Neural cell (in vitro differentiated cells): Measurements from ENCODE around the gene DNER. TPM values are rescaled to one million over a fixed set of nuclear protein-coding genes. Genes with fewer than 3 reads are reported as not detected.

Experiments
- H2AFZ ChIP-seq: fragments of 200-600, 300-800 bp; sonication (generic), shearing (Covaris generic); 2 replicates; pipeline ENCODE4 v1.6.0; 2014; ENCODE audit warnings: low read depth, mild to moderate bottlenecking, antibody characterized with exemption, low read length, moderate library complexity
- H3F3A ChIP-seq: fragments of 200-600 bp; shearing (Covaris generic); 2 replicates; pipeline ENCODE4 v1.6.1; 2016; ENCODE audit warnings: mild to moderate bottlenecking, moderate library complexity, mixed read lengths, antibody characterized with exemption, low read length; ENCODE audit not compliant: insufficient read depth, poor library complexity, severe bottlenecking
- H3K27ac ChIP-seq: fragments of 200-600, 300-800 bp; sonication (generic), shearing (Covaris generic); 2 replicates; pipeline ENCODE4 v1.5.1; 2014; ENCODE audit warnings: mild to moderate bottlenecking, low read length, moderate library complexity
- H3K27me3 ChIP-seq: fragments of 300-800, 200-600 bp; sonication (generic), shearing (Covaris generic); 2 replicates; pipeline ENCODE4 v1.6.0; 2014; ENCODE audit warnings: mild to moderate bottlenecking, low read depth, low read length, moderate library complexity; ENCODE audit not compliant: insufficient read depth
- H3K36me3 ChIP-seq: fragments of 300-800, 200-600 bp; sonication (generic), shearing (Covaris generic); 2 replicates; pipeline ENCODE4 v1.5.1; 2014; ENCODE audit warnings: mild to moderate bottlenecking, antibody characterized with exemption, low read length, moderate library complexity; ENCODE audit not compliant: insufficient read depth
- H3K4me2 ChIP-seq: fragments of 300-800, 200-600 bp; sonication (generic), shearing (Covaris generic); 2 replicates; pipeline ENCODE4 v1.6.0; 2014; ENCODE audit warnings: mild to moderate bottlenecking, low read length
- H3K4me3 ChIP-seq: fragments of 300-800, 200-600 bp; sonication (generic), shearing (Covaris generic); 2 replicates; pipeline ENCODE4 v1.5.1; 2014; ENCODE audit warnings: mild to moderate bottlenecking, low read length, moderate library complexity
- H3K79me2 ChIP-seq: fragments of 200-600 bp; shearing (Covaris generic); replicated peaks from 2 replicates; pipeline ENCODE4 v1.6.0; 2014; ENCODE audit warnings: mild to moderate bottlenecking, low read length, moderate library complexity; ENCODE audit not compliant: insufficient read depth
- H3K9ac ChIP-seq: fragments of 300-800, 200-600 bp; sonication (generic), shearing (Covaris generic); 2 replicates; pipeline ENCODE4 v1.6.1; 2016; ENCODE audit warnings: mild to moderate bottlenecking, low read length, mixed read lengths
- H3K9me2 ChIP-seq: fragments of 200-600 bp; shearing (Covaris generic); 2 replicates; pipeline ENCODE4 v1.6.1; 2016; ENCODE audit warnings: mild to moderate bottlenecking, low read length, mixed read lengths; ENCODE audit not compliant: insufficient read depth
- H3K9me3 ChIP-seq: fragments of 200-600, 300-800 bp; sonication (generic), shearing (Covaris generic); 2 replicates; pipeline ENCODE4 v1.6.1; 2016; ENCODE audit warnings: mild to moderate bottlenecking, mixed run types, low read length, moderate library complexity, mixed read lengths
- H4K20me1 ChIP-seq: fragments of 200-600 bp; shearing (Covaris generic); 2 replicates; pipeline ENCODE4 v1.6.1; 2016; ENCODE audit warnings: mild to moderate bottlenecking, mixed run types; ENCODE audit not compliant: insufficient read depth
- EP300 ChIP-seq: fragments of 450-650 bp; conservative IDR thresholded peaks from 2 replicates; pipeline ENCODE4 v1.6.1; 2014; ENCODE audit warnings: antibody characterized with exemption, mild to moderate bottlenecking, moderate library complexity; ENCODE audit not compliant: poor library complexity, severe bottlenecking
- EZH2 ChIP-seq: fragments of 200-600, 300-800 bp; shearing (Covaris generic), sonication (generic); IDR thresholded peaks from 2 replicates; pipeline ENCODE4 v1.6.1; 2014; ENCODE audit warnings: antibody characterized with exemption, low read length, borderline replicate concordance, mild to moderate bottlenecking; ENCODE audit not compliant: insufficient read depth, poor library complexity, severe bottlenecking
- MXI1 ChIP-seq: fragments of 450-650 bp; conservative IDR thresholded peaks from 2 replicates; pipeline ENCODE4 v1.6.1; 2014; ENCODE audit warnings: antibody characterized with exemption, mild to moderate bottlenecking; ENCODE audit not compliant: poor library complexity, severe bottlenecking
- POLR2AphosphoS5 ChIP-seq: IDR thresholded peaks from 2 replicates; pipeline ENCODE4 v1.6.1; 2012
- RAD21 ChIP-seq: fragments of 450-650 bp; conservative IDR thresholded peaks from 2 replicates; pipeline ENCODE4 v1.6.1; 2014; ENCODE audit warnings: antibody characterized with exemption, mild to moderate bottlenecking, moderate library complexity
- SMC3 ChIP-seq: fragments of 450-650 bp; conservative IDR thresholded peaks from 2 replicates; pipeline ENCODE4 v1.6.1; 2014; ENCODE audit warnings: antibody characterized with exemption, mild to moderate bottlenecking, moderate library complexity; ENCODE audit not compliant: poor library complexity
- TAF1 ChIP-seq: IDR thresholded peaks from 2 replicates; pipeline ENCODE4 v1.6.1; 2012; ENCODE audit warnings: low read depth
- polyA plus RNA-seq: library from polyadenylated mRNA; depleted of rRNA; stranded (reverse); fragments of >200 nt; gene quantifications from 2 replicates; pipeline ENCODE4 v1.2.3, GENCODE V29; 2014
- TF ChIP-seq, protein P1 (sequence below): fragments of 450-650 bp; IDR thresholded peaks from 2 replicates; pipeline ENCODE4 v1.5.1; 2014; ENCODE audit warnings: antibody characterized with exemption, mild to moderate bottlenecking, moderate library complexity; ENCODE audit not compliant: poor library complexity, severe bottlenecking

Gene DNER
- polyA plus RNA-seq, 1 donor from 2014 or later = 310 TPM

DNA sequence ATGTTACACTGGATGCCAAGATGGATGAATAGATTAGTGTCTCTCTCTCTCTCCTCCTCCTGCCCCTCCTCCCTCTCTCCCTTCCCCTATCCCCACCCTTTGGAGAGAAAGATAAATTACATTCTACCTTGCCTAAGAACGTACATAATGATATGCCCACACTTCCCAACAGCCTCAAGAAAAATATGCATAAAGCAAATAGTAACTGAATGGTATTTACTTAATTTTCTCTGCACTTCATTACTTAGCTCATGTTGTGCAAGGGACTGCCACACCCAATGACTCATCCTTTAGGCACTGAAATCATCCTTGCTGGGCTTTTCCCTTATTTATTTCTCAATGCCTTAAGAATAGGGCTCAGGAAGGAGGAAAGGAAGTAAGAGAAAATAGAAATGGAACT, 306.0 kb downstream of the DNER start:
- Histone ChIP-seq H3K79me2 (no peaks in the 10 kb centered on the region), H4K20me1 (no peaks in the 10 kb centered on the region), H3K9ac (no peak overlapping the region), H3F3A (no peaks in the 10 kb centered on the region), H3K27me3 (no peaks in the 10 kb centered on the region), H3K36me3 (no peaks in the 10 kb centered on the region), H3K4me3 (no peak overlapping the region), H3K9me3 (no peaks in the 10 kb centered on the region), H3K27ac (no peak overlapping the region), H2AFZ (no peak overlapping the region), H3K4me2 (no peak overlapping the region), H3K9me2 (no peaks in the 10 kb centered on the region)
- TF ChIP-seq, protein P1, sequence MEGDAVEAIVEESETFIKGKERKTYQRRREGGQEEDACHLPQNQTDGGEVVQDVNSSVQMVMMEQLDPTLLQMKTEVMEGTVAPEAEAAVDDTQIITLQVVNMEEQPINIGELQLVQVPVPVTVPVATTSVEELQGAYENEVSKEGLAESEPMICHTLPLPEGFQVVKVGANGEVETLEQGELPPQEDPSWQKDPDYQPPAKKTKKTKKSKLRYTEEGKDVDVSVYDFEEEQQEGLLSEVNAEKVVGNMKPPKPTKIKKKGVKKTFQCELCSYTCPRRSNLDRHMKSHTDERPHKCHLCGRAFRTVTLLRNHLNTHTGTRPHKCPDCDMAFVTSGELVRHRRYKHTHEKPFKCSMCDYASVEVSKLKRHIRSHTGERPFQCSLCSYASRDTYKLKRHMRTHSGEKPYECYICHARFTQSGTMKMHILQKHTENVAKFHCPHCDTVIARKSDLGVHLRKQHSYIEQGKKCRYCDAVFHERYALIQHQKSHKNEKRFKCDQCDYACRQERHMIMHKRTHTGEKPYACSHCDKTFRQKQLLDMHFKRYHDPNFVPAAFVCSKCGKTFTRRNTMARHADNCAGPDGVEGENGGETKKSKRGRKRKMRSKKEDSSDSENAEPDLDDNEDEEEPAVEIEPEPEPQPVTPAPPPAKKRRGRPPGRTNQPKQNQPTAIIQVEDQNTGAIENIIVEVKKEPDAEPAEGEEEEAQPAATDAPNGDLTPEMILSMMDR = no peak
- TF ChIP-seq TAF1 (no peak), MXI1 (no peak), POLR2AphosphoS5 (no peak)

DNA sequence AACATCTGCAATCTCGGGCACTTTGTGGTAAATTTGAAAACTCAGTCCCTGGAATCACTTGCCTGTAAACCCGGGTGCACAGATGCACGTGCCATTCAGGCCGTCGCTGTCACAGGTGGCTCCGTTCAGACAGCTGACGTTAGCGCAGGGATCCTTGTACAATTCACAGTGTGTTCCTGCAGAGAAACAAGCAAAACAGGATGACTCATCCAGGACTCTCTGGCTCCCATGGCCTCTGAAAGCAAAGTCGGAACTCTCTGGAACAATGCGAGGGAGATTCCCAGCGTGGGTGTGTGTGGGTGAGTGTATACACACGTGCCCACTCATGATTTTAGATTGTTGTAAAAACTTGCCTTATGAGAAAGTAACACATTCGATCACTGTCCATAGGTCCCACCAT, 307.2 kb downstream of the DNER start:
- Histone ChIP-seq H3K4me3 (no peak overlapping the region), H3K4me2 (no peak overlapping the region)
- TF ChIP-seq POLR2AphosphoS5 (no peak), RAD21 (no peak), EZH2 (no peak), EP300 (no peak), SMC3 (no peak), MXI1 (no peak), TAF1 (no peak)
- TF ChIP-seq, protein P1 = no peak

DNA sequence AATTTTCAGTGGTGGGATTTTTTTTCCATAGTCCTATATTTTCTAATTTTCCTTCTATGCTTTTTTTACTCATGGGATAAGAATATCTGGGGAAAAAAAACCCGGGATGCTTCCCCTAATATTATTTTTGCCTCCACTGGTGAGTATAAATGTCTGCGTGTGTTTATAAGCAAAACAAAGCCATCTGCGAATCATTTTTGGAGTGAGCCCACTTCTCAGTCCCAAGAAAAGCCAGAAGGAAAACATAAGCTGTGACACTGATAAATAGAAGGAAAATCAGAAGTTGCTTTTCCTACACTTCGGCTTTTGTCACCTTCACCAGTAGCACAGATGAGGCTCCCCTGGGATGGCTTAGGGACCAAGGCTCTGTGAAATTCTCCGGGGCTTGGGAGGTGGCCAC, 308.6 kb downstream of the DNER start:
- Histone ChIP-seq H3K27ac (no peak overlapping the region), H3F3A (no peaks in the 10 kb centered on the region), H2AFZ (no peak overlapping the region), H3K4me3 (no peak overlapping the region), H3K9me2 (no peaks in the 10 kb centered on the region), H3K79me2 (no peaks in the 10 kb centered on the region), H3K9ac (no peak overlapping the region), H3K9me3 (no peaks in the 10 kb centered on the region), H3K36me3 (no peaks in the 10 kb centered on the region), H3K27me3 (no peaks in the 10 kb centered on the region), H4K20me1 (no peaks in the 10 kb centered on the region), H3K4me2 (no peak overlapping the region)
- TF ChIP-seq SMC3 (no peak), EZH2 (no peak)
- TF ChIP-seq, protein P1 = no peak

More for the DNA sequence above, 307.2 kb downstream of the DNER start:
- H3K9me2 ChIP-seq = no peaks in the 10 kb centered on the region
- H2AFZ ChIP-seq = no peak overlapping the region
- H3K79me2 ChIP-seq = no peaks in the 10 kb centered on the region
- H3K9ac ChIP-seq = no peak overlapping the region
- H3K9me3 ChIP-seq = no peaks in the 10 kb centered on the region
- H3K27me3 ChIP-seq = no peaks in the 10 kb centered on the region
- no peaks in the 10 kb centered on the region for H3K36me3 ChIP-seq
- no peak overlapping the region for H3K27ac ChIP-seq
- no peaks in the 10 kb centered on the region for H4K20me1 ChIP-seq
- H3F3A ChIP-seq = no peaks in the 10 kb centered on the region
